ENCODE measurements around the gene ALS2CL. TPM values are rescaled to one million over a fixed set of nuclear protein-coding genes. Genes with fewer than 3 reads are reported as not detected.

ALS2CL gene
- total RNA-seq, 1 donor from 2014 or later, result 13.5 TPM

DNA sequence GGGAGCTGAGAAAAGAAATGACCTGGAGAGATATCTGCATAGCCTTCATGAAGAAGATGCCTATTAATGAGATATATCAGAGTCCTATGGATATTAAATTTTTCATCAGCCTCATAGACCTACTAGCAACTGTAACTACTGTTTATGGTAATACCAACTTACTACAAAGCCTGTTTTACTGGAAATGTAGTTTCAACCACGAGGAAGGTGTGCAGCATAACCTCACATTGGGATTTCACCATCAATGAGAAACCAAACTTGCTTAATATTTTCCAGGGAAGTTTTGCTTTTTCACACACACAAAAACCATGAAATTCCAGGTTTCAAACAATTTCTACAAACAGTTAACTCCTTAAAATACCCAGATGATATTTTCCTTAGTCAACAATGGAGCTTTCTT lies 49.8 kb downstream of the ALS2CL start:
- no peak for DNase-seq (ENCODE audit: extremely low read depth, low read depth, low spot score)

GRCh38 chr3:46642971-46643370 lies 50.5 kb downstream of the ALS2CL start:
- no peak for DNase-seq (ENCODE audit: extremely low read depth, low read depth, low spot score)

DNA sequence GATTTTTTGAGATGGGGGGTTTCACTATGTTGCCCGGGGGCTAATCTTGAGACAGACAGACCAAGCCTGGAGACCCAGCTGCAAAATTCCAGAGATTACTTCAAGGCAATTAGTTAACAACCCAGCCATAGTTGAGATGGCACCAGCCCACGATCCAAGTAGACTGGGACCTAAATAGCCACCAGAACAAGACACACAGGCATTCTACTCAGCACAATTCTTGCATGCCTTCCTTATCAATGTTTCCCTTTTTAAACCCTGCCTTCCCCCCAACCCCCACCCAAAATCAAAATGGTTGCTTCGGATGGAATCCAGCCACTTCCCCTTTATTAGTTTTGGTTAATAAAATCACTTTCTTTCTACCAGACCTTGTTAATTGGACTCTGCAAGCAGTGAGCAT lies 52.6 kb downstream of the ALS2CL start:
- no peak for DNase-seq (ENCODE audit: extremely low read depth, low read depth, low spot score)

DNA sequence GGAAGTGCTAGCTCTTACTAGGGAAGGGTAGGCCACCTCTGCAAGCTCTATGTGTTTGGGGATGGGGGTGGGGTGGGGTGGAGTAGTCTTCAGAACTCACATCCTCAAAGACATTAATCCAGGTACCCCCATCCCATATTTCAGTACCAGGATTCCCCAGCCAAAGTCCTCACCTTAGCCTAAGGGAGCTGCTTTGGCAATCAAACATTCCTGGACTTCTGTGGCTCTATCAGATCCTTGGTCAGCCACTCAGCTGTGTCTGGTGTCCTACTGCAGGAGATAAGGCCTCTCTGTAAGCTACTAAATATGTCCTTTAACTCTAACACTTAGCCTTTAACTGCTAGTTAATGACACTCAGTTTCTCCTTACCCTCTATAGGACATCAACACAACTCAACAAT lies 54.3 kb downstream of the ALS2CL start:
- DNase-seq (ENCODE audit: extremely low read depth, low read depth, low spot score), result no peak

DNA sequence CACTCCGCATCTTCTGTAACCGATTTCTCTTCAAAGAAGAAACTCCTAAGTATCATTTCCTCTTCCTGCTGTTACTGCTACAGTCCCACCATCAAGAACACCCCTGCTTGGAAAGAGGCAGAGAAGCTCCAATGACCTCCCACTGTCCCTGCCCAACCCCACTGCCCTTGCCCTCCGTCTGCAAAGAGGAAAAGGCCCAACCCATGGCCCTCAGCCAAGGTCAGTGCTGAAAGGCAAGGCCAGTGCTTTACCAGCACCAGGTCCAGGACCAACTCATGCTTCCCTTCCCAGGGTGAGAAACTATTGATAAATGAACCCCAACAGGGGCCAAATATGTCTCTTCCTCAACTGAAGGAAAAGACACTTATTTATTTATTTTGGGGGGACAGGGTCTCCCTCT lies 58.6 kb downstream of the ALS2CL start:
- no peak for DNase-seq (ENCODE audit: extremely low read depth, low read depth, low spot score)

DNA sequence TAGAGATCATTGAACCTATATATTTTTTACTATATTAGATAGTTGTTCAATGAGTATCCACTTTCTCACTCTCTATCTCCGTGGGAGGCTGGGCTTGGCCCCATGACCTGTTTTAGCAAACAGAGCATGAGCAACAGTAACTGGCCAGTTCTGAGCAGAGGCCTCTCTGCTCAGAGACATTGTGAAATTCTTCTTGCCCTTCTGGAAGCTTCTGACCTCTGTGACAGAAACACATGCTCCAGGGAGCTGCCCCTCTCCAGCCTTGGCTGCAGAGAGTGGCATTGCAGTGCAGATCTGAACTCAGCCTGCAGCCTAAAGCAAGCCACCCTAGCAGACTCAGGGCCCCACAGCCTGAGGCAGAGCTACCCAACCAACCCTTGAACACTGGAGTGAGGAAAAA lies 60.7 kb downstream of the ALS2CL start:
- DNase-seq (ENCODE audit: extremely low read depth, low read depth, low spot score), result no peak

DNA sequence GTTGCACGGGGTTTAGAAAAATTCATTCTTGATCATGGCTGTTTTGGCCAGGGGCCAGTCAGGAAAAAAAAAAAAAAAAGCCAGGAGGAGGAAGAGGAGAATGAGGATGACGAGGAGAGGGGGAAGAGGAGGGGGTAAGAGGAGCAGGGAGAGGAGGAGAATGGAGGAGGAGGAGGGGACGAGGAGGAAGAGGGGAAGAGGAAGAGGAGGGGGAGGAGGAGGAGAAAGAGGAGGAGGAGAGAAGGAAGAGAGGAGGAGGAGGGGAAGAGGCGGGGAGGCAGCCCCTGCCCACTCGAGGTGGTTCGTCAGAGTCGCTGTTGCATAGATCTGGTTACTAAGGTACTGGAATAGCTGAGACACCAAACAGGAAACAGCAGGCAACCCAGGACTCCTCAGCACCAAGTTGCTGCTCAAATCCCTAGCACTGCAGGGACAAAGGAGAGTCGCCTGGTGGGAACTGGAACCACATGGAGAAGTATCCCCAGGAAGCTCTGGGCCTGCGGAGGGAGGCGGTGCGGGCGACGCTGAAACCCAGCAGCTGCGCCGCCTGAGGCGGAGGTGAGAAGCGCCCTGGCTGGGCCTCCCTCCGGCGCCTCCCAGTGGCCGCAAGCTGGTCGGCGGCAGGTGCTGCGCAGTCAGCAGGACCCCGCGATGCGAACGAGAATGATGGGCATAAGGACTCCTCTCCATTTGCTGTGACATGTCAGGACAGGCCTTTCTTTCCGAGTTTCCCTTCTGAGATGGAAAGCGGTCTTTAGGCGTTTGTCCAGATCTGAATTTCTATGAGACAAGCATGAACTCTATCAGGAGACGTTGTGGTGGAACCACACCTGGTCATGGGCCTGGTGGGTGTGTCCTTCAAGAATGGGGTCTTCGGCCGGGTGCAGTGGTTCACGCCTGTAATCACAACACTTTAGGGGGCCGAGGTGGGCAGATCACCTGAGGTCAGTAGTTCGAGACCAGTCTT lies 63.6 kb downstream of the ALS2CL start:
- DNase-seq (ENCODE audit: extremely low read depth, low read depth, low spot score), result peak; percentile 5

- no peak for DNase-seq (ENCODE audit: extremely low read depth, low read depth, low spot score)
Measured at GRCh38 chr3:46628901-46629369, 64.5 kb downstream of the ALS2CL start.

GRCh38 chr3:46627078-46627477 lies 66.4 kb downstream of the ALS2CL start:
- no peak for DNase-seq (ENCODE audit: extremely low read depth, low read depth, low spot score)

GRCh38 chr3:46626039-46626438 lies 67.4 kb downstream of the ALS2CL start:
- no peak for DNase-seq (ENCODE audit: extremely low read depth, low read depth, low spot score)

DNA sequence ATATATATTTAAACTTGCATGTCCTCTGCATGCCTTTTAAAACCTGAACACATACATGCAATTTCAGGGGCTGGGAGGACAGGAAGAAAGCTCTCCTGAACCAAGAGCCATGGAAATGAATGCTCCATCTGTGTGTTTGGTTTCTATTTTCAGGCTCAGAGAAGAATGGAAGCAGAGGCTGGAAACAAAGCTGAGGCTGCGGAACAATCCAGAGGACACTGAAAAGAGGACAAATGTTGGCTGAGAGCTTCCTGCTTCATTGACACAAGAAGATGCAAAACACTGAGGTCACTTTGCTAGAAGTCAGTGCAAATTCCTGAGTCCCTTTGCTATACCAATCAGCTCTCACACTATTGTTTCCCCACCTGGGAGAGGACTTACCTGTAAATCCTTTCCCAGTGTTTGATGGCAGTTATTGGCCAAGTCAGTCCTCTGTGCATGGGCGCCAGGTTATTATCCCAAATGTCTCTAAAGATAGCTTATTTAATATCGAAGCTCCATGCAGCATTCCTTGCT lies 68.4 kb downstream of the ALS2CL start:
- DNase-seq (ENCODE audit: extremely low read depth, low read depth, low spot score), result no peak

- DNase-seq (ENCODE audit: extremely low read depth, low read depth, low spot score), result no peak
Measured at GRCh38 chr3:46624533-46624932, 68.9 kb downstream of the ALS2CL start.

GRCh38 chr3:46619845-46620778 lies 73.4 kb downstream of the ALS2CL start:
- DNase-seq (ENCODE audit: extremely low read depth, low read depth, low spot score), result no peak

Other genes with a start within 250 kb of the ALS2CL start
- not detected in 2 replicates for gene LTF, start 228.8 kb downstream of the ALS2CL start, total RNA-seq
- gene RTP3, start 195.7 kb downstream of the ALS2CL start, total RNA-seq, result not detected in 2 replicates
- 0.41 TPM in 1 of 2 replicates, not detected in the other for gene LRRC2, start 127.4 kb downstream of the ALS2CL start, total RNA-seq
- not detected in 2 replicates for gene FAM240A, start 81.2 kb downstream of the ALS2CL start, total RNA-seq
- not detected in 2 replicates for gene TMIE, start 7.7 kb upstream of the ALS2CL start, total RNA-seq
- not detected in 2 replicates for gene PRSS50, start 24.2 kb upstream of the ALS2CL start, total RNA-seq
- gene MYL3, start 169.8 kb upstream of the ALS2CL start, total RNA-seq, result not detected in 2 replicates
- not detected in 2 replicates for gene PTH1R, start 184.0 kb upstream of the ALS2CL start, total RNA-seq